Measurements from ENCODE around the gene PLEKHA7. TPM values are rescaled to one million over a fixed set of nuclear protein-coding genes. Genes with fewer than 3 reads are reported as not detected.

Gene PLEKHA7
- total RNA-seq, 1 experiment from 2014 or later: 18.4 TPM

DNA sequence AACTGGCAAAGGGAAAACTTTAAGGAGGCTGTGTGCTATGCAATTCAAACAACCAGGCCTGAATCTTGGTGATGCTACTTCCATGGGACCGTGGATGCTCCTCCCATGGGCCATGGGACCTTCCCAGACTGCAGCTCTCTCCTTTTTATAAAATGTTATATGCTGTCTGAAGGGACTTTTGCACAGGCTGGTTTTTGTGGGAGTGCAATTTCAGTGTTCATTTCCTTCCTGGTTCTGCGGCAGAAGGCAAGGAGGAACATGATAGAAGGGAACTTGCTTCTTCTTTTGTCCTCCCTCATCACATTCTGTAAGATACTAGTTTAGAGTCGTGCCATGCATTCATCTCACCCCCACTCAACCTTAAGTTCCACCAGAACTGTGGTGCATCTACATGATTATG is 206.9 kb downstream of the PLEKHA7 start:
- intact Hi-C loops (cut with micrococcal nuclease): no loop called here
- CTCF ChIA-PET: no interaction called here
- no peaks in the 10 kb centered on the region for H3K9me3 ChIP-seq (ENCODE audit: low read length)

DNA sequence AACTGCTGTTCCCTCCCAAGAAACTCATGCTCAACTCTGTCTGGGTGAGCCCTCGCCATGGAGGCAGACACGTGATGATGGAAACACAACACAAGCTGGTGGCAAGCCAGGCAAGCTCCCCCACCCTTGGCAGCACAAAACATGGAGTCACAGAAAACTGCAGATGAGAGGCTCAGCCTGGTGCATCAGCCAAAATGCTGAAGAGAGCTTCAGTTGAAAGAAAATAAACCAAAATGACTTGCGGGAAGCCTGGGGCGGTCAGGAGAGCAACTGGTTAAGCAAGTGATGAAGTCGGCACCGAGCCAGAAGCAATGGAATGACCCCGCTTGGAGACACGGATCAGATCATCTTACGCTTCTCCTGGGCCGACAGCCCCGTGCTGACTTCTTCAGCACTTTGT is 207.4 kb downstream of the PLEKHA7 start:
- intact Hi-C loops (cut with micrococcal nuclease): no loop called here
- Histone ChIP-seq H3K9me3 (ENCODE audit: low read length) (no peaks in the 10 kb centered on the region), H4K20me1 (ENCODE audit: low read length) (no peaks in the 10 kb centered on the region), H3K9ac (ENCODE audit: low read length) (no peak overlapping the region), H3K79me2 (ENCODE audit: low read length) (no peaks in the 10 kb centered on the region), H3K36me3 (ENCODE audit: low read depth, low read length) (0 out of 2 replicates have a peak, but pooled peaks cover 5% of the 10 kb centered on the region), H3F3A (ENCODE audit: low read length, unreplicated experiment) (no peaks in the 10 kb centered on the region), H3K27me3 (ENCODE audit: low read length) (no peaks in the 10 kb centered on the region), H3K4me2 (ENCODE audit: low read length) (0 out of 2 replicates have a peak overlapping the region, but pooled peaks have one; percentile 28), H3K4me3 (ENCODE audit: low read length) (no peak overlapping the region), H3K9me2 (replicated peaks; ENCODE audit: low read length) (no peaks in the 10 kb centered on the region), H3K4me1 (ENCODE audit: insufficient read depth, low read length) (peaks cover 39% of the 10 kb centered on the region), H2AFZ (ENCODE audit: low read length) (no peak overlapping the region), H3K27ac (ENCODE audit: low read length) (no peak overlapping the region)
- no TSS peak for BruUV-seq (replicated peaks)
- DNase-seq (no peak), ATAC-seq (no peak)
- POLR2A ChIA-PET (ENCODE audit: unreplicated experiment): no interaction called here
- CTCF ChIA-PET: interaction anchor here (1.0 kb wide), 1 partner anchor 13 kb away, joined by 3 read pairs; no protein-coding TSS in a partner anchor
- TF ChIP-seq, protein P1, sequence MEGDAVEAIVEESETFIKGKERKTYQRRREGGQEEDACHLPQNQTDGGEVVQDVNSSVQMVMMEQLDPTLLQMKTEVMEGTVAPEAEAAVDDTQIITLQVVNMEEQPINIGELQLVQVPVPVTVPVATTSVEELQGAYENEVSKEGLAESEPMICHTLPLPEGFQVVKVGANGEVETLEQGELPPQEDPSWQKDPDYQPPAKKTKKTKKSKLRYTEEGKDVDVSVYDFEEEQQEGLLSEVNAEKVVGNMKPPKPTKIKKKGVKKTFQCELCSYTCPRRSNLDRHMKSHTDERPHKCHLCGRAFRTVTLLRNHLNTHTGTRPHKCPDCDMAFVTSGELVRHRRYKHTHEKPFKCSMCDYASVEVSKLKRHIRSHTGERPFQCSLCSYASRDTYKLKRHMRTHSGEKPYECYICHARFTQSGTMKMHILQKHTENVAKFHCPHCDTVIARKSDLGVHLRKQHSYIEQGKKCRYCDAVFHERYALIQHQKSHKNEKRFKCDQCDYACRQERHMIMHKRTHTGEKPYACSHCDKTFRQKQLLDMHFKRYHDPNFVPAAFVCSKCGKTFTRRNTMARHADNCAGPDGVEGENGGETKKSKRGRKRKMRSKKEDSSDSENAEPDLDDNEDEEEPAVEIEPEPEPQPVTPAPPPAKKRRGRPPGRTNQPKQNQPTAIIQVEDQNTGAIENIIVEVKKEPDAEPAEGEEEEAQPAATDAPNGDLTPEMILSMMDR (conservative IDR thresholded peaks at IDR 0.05; ENCODE audit: low read depth, low read length): no peak
- TF ChIP-seq EZH2 (IDR thresholded peaks at IDR 0.05; ENCODE audit: low read length, unreplicated experiment) (no peak), EZH2phosphoT487 (IDR thresholded peaks at IDR 0.05; ENCODE audit: borderline replicate concordance, low read length) (no peak)

More for the DNA sequence above, 206.9 kb downstream of the PLEKHA7 start:
- ATAC-seq: no peak
- Histone ChIP-seq H3K36me3 (ENCODE audit: low read depth, low read length) (0 out of 2 replicates have a peak, but pooled peaks cover 5% of the 10 kb centered on the region), H3K27me3 (ENCODE audit: low read length) (no peaks in the 10 kb centered on the region), H3K9ac (ENCODE audit: low read length) (no peak overlapping the region), H3K9me2 (replicated peaks; ENCODE audit: low read length) (no peaks in the 10 kb centered on the region), H3K4me2 (ENCODE audit: low read length) (no peak overlapping the region), H2AFZ (ENCODE audit: low read length) (no peak overlapping the region), H3K79me2 (ENCODE audit: low read length) (no peaks in the 10 kb centered on the region), H3K4me3 (ENCODE audit: low read length) (no peak overlapping the region), H3F3A (ENCODE audit: low read length, unreplicated experiment) (no peaks in the 10 kb centered on the region), H4K20me1 (ENCODE audit: low read length) (no peaks in the 10 kb centered on the region), H3K27ac (ENCODE audit: low read length) (no peak overlapping the region), H3K4me1 (ENCODE audit: insufficient read depth, low read length) (peaks cover 39% of the 10 kb centered on the region)
- POLR2A ChIA-PET (ENCODE audit: unreplicated experiment): no interaction called here
- TF ChIP-seq EZH2phosphoT487 (IDR thresholded peaks at IDR 0.05; ENCODE audit: borderline replicate concordance, low read length): no peak
- TF ChIP-seq EZH2 (IDR thresholded peaks at IDR 0.05; ENCODE audit: low read length, unreplicated experiment): no peak
- TF ChIP-seq, protein P1 (conservative IDR thresholded peaks at IDR 0.05; ENCODE audit: low read depth, low read length): no peak
- BruUV-seq (replicated peaks): no TSS peak
- DNase-seq: no peak

DNA sequence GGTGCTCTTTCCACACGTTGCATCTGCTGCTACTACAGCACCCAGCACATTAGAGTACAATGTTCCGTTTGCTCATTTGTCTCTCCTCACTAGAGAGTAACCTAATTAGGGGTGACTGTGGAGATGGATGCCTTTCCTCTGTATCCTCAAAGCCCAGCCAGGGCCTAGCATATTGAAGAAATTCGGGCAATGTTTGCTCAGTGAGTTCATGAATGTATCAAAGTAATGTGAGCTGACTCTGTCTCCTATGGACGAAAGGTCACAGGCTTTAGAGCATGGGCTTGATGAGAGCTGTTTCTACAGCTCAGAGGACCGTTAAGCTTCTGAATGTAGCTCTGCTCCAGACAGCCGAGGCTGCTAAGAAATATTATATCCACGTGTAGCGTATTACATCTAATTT is 208.3 kb downstream of the PLEKHA7 start:
- peak; percentile 94 for ATAC-seq
- H3K27ac ChIP-seq (ENCODE audit: low read length): no peak overlapping the region

More for the DNA sequence above, 208.3 kb downstream of the PLEKHA7 start:
- ChIA-PET POLR2A (ENCODE audit: unreplicated experiment) (interaction anchor here (0.6 kb wide), 2 partner anchors 23 to 669 kb away, joined by 8 to 10 read pairs; no protein-coding TSS in a partner anchor), CTCF (interaction anchor here (0.5 to 1.4 kb wide), 4 partner anchors 14 to 209 kb away, joined by 3 to 5 read pairs (median 3); no protein-coding TSS in a partner anchor)
- H3K27me3 ChIP-seq (ENCODE audit: low read length): no peaks in the 10 kb centered on the region
- no peaks in the 10 kb centered on the region for H3K79me2 ChIP-seq (ENCODE audit: low read length)
- H3K36me3 ChIP-seq (ENCODE audit: low read depth, low read length): 0 out of 2 replicates have a peak, but pooled peaks cover 5% of the 10 kb centered on the region
- peak; percentile 81 for DNase-seq
- H3K9me2 ChIP-seq (replicated peaks; ENCODE audit: low read length): no peaks in the 10 kb centered on the region
- no peak overlapping the region for H3K9ac ChIP-seq (ENCODE audit: low read length)
- H4K20me1 ChIP-seq (ENCODE audit: low read length): no peaks in the 10 kb centered on the region
- no peaks in the 10 kb centered on the region for H3F3A ChIP-seq (ENCODE audit: low read length, unreplicated experiment)
- no TSS peak for BruUV-seq (replicated peaks)
- TF ChIP-seq, protein P1 (conservative IDR thresholded peaks at IDR 0.05; ENCODE audit: low read depth, low read length): no peak
- TF ChIP-seq EZH2 (IDR thresholded peaks at IDR 0.05; ENCODE audit: low read length, unreplicated experiment): no peak
- TF ChIP-seq EZH2phosphoT487 (IDR thresholded peaks at IDR 0.05; ENCODE audit: borderline replicate concordance, low read length): no peak
- H3K9me3 ChIP-seq (ENCODE audit: low read length): no peaks in the 10 kb centered on the region
- peaks cover 38% of the 10 kb centered on the region for H3K4me1 ChIP-seq (ENCODE audit: insufficient read depth, low read length)
- no peak overlapping the region for H3K4me3 ChIP-seq (ENCODE audit: low read length)
- intact Hi-C loops (cut with micrococcal nuclease): no loop called here
- H3K4me2 ChIP-seq (ENCODE audit: low read length): peak overlapping the region; percentile 28; the same call in 1 of the 2 replicates
- H2AFZ ChIP-seq (ENCODE audit: low read length): no peak overlapping the region

Data from PC-3 (cell line).